NCI-H187 treated with DMSO at 0.1 percent for 48 hours (cell line): ENCODE results near the gene LMO2.
"Not testable (repeated sequence)": the region's sequence is repeated elsewhere in the genome, so short reads cannot be mapped to it uniquely, and the experiment has no call there.

Experiments used
- DNase-seq: peaks from one replicate; lab custom pipeline; 2025; lab: John Stamatoyannopoulos, UW

LMO2 gene

DNA sequence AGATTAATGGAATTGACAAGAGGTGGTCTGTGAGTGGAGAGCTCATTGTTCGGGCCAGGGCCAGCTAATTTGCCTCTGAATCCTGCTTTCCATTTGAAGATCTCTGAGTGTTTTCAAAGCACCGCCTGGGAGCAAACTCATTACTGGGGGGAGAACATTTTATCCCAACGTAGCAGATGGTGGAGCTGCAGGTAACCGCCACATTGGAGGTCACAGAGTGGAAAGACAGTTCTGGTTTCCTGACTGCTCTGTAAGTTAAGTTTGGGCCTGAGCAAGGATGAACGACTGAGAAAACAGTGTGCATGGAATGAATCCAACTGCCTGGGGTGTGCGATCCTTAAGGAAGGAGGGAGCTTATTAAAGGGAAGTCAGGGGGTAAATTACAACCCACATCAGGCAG lies 30.5 kb downstream of the LMO2 start:
- DNase-seq: no peak

DNA sequence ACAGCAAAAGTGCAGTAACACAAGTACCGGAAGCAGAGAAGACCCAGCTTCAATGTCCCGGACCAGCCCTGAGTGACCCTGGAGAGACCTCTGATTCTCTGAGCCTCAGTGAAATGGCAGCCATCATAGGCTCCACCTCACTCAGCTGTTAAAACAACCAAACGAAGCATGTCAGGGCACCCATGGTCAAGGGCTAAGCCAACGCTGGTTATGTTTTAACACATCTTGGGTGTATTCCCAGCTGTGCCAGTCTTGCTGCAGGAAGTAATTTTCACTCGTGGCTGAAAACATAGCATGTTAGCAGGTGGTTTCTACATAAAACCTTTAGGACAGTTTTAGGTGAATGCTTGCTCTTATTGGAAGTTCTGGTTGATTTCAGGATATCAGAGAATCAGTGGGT lies 30.9 kb downstream of the LMO2 start:
- no peak for DNase-seq

GRCh38 chr11:33859306-33859705 lies 32.6 kb downstream of the LMO2 start:
- DNase-seq: no peak

- DNase-seq: peak; percentile 35
Measured at GRCh38 chr11:33857933-33858371, 33.9 kb downstream of the LMO2 start.

GRCh38 chr11:33855500-33855899 lies 36.4 kb downstream of the LMO2 start:
- DNase-seq: no peak

GRCh38 chr11:33848717-33849390 lies 43.0 kb downstream of the LMO2 start:
- DNase-seq: no peak

DNA sequence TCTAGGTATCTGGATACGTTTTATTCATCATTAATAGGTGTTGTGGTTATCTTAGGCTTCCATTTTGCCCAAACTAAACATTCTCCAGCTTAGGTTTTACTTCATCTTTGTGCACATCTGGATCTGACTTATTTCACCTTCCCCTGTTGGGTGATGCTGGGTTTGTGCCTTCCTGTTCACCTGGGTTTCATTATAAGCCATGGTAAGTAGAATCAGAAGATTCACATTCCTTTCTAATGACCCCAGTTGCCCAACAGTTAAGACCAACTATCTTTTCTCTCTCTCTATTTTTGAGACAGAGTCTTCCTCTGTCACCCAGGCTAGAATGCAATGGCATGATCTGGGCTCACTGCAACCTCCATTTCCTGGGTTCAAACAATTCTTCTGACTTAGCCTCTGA lies 44.6 kb downstream of the LMO2 start:
- no peak for DNase-seq

DNA sequence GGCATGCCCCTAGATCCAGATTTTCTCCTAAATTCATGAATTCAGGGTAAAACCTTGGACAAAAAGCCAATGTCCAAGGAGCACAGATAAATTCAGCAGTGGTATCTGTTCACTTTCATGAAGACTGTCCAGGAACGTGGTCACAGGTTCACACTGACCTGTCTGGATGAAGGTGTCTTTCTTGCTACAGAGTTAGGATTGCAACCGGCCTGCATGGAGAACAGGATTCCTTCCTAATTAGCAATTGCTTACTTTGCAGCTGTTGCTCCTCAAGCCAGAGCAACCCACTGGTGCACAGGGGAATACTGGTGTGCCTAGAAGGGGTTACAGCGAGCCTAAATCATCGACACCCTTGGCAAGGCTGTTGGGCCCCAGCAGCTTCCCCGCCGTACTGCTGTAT lies 47.6 kb downstream of the LMO2 start:
- DNase-seq: no peak

- no peak for DNase-seq
Measured at GRCh38 chr11:33843018-33843417, 48.9 kb downstream of the LMO2 start.

DNA sequence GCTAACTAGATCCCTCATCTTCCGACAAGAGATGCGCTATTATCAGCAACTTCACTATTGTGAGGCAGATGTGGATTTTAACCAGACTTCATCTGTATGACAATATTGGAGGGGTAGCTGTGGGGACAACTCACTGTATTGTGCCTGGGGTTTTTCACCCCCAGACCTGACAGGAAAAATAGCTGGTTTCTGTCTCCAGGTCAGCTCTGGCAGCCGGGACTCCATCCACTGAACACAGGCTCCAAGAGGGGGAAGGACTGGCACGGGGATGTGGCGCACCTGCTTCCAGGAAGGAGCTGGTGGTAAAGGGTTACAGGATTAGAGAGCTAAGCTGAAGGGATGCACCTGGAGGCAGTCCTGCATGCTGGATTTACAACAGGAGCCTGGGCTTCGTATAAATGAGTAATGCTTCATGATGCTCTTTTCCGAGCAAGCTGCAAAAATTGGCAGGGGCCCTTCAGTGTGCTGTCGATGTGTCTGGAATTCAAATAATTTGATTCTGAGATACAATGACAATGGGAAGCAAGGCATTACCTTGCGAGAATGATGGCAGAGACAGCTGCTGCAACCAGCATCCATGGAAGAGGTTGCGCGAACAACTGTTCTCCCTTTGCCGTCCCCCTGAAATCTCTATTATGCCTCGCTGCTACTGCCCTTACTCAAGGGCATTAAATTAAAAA lies 49.5 kb downstream of the LMO2 start:
- no peak for DNase-seq

GRCh38 chr11:33838234-33838633 lies 53.6 kb downstream of the LMO2 start:
- DNase-seq: not testable (repeated sequence)

DNA sequence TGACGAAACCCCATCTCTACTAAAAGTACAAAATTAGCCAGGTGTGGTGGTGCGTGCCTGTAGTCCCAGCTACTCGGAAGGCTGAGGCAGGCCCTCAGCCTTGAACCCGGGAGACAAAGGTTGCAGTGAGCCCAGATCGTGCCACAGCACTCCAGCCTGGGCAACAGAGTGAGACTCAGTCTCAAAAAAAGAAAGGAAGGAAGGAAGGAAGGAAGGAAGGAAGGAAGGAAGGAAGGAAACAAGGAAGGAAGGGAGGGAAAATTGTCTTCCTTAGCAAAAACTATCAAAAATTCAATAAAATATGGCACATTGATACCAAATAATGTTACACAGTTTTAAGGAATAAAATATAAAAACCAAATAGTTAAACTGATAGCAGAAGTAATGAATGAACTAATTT lies 54.5 kb downstream of the LMO2 start:
- DNase-seq: not testable (repeated sequence)

DNA sequence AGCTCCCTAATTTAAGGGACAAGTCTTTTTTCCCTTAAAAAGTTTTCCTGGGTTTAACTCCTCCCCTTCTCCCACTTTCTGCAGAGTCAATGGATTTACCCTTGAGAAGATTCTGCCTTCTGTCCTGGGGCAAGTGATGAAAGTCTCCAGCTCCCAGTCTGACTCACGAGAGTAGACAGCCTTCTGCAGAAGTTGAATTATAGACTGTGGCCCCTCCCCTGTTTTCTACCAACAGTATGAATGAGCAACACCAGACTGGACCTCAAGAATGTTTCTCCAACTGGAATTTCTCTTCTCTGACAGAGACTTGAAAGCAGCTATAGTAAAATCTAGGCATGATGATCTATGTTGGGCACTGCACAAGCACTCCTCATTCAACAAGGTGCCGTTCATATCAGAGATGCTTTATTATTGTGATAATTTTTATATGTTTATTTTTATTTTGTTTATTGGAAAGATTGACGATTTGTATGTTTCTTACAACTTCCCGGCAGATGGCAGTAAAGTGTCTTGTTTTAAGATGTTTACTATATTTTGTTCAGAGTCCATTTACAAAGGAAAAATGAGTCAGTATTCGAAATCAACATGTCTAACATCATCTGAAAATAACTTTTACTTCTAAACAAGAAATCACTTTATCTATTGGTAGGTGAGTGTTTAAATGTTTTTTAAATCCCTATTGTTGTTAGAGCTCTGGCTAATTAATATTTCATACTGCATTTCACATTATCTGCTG lies 56.6 kb downstream of the LMO2 start:
- DNase-seq: no peak

DNA sequence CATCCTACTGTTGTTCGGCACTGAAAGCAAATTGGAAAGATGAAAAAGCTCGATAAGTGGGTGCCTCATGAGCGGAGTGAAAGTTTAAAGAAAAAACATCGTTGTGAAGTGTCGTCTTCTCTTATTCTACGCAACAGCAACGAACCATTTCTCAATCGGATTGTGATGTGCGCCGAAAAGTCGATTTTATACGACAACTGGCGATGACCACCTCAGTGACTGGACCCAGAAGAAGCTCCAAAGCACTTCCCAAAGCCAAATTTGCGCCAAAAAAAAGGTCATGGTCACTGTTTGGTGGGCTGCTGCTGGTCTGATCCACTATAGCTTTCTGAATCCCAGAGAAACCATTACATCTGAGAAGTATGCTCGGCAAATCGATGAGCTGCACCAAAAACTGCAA lies 59.2 kb downstream of the LMO2 start:
- no peak for DNase-seq

DNA sequence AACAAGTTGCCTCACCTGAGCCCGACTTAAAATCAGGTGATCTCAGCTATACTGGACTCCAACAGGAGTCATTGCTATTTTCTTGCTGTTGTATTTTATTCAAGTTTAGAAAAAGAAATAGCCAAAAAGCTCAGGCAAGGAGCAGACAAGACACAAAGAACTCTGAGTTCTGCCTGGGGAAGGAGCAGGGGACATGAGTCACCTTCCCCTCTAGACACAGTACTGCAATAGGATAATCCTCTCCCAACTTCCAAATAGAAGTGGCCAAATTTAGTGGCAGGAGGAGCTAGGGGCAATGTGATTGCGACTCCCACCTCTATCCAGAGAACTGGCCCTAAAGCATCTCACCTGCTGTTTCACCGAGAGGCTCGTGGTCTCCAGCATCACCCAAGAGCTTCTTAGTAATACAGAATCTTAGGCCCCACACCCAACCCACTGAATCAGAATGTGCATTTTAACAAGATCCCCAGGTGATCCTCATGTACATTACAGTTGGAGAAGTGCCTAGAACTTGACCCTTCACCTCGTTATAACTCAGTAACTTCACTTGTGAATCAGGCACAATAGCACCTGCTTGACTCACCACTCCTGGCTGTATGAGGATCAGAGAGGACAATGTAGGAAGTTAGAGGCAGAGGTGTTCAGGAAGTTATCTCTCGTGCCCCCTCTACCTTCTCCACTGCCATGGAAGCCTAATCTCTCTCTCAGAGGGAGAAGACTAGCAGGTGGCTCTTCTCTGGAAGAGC lies 60.8 kb downstream of the LMO2 start:
- DNase-seq: no peak

DNA sequence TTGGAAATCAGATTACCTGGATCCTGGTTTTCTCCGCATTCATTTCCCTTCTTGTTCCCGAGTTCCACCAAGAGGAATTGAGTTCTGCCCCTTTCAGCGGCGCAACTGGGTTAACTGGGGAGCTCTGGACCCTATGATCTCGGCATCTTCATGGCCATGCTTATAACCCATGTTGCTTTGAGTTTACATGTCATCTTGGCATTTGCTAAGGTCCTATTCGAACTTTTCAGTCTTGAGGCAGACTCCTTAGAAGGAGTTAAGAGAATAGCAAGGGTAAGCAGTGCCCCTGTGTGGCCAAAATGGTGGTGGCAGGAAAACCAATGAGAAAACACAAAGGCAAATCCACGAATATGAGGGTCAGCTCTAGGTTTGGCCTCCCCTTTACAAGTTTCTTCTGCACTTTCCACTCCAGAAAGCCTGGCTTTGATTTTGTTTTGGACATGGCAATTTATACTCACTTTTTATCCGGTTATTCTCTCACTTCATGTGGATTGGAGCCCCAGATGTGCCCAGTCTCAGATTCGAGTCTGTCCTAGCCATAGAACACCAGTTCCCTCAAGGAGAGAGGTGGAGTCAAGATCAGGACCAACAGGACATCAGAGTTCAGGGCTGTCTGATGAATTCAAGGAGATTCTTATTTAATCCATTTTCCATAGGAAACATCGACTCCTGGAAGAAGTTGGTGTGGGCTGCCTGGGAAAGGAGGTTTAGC lies 62.3 kb downstream of the LMO2 start:
- no peak for DNase-seq

GRCh38 chr11:33828604-33829429 lies 63.1 kb downstream of the LMO2 start:
- DNase-seq: no peak

- no peak for DNase-seq
Measured at GRCh38 chr11:33827206-33827605, 64.7 kb downstream of the LMO2 start.

DNA sequence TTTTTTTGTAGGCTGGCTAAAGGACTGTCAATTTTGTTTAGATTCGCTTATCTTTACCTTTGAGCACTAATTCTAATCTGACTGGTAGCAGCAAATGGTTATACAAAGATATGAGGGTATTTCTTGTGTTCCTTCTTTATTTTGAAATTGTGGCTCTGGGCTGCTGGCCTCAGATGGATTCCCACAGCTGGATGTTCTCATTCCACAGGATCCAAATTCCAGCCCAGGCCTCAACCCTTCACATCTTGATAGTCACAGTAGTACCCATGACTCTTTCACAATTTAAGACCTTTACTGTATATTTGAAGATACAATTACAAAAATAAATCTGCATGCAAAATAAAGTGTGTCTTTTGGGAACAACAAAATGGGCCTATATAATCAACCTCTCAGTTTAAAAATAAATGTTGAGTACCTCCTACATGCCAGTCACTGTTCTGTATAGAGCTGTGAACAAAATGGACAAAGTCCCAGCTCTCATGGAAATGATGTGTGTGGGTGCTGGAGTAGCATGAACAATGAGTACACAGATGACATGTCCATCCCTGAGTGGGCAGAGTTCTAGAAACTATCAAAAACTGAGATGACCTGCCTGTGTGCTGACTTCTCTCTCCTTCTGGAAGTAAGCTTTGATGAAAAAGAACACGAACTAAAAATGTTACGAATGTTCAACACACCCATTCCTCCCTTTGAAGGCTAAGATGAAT lies 65.9 kb downstream of the LMO2 start:
- DNase-seq: no peak

- not testable (repeated sequence) for DNase-seq
Measured at GRCh38 chr11:33822981-33823380, 68.9 kb downstream of the LMO2 start.
